K562 (cell line): ENCODE measurements around the gene ARHGAP31. TPM values are rescaled to one million over a fixed set of nuclear protein-coding genes. Genes with fewer than 3 reads are reported as not detected.

Experiments used
- ATAC-seq: fragments of 200-7000 bp; cut with Tn5 transposase; 3 replicates; pipeline ENCODE4 v1.9.1; 2020; ENCODE audit warnings: moderate library complexity
- BruUV-seq: library from RNA; stranded (reverse); fragments of 400-500 nt; replicated peaks from 2 replicates; lab custom pipeline; 2021; lab: Mats Ljungman, UMichigan
- CTCF ChIA-PET: fragments of 300-600 bp; formaldehyde crosslinking; extraction: SDS; loops from one replicate; lab custom pipeline; 2021; ENCODE audit warnings: low intra/inter-chr PET ratio; lab: Yijun Ruan, JAX
- POLR2A ChIA-PET: fragments of 300-600, 350-650 bp; sonication (Branson Sonifier 250); formaldehyde crosslinking; extraction: SDS; loops from one replicate; lab custom pipeline; 2021; ENCODE audit warnings: antibody characterized with exemption, inconsistent platforms; lab: Yijun Ruan, JAX
- DNase-seq, 4 experiments: peaks; one replicate each; pipeline versions ENCODE4 v3.0.0 to v3.0.0-alpha.2; 2011 to 2018; ENCODE audit warnings: low spot score in 3 of 4, mixed read lengths in 3 of 4; ENCODE audit errors: extremely low read depth in 1 of 4
- FAIRE-seq: peaks from 2 replicates; lab custom pipeline; 2011; peaks lifted over from hg19 to GRCh38; lab: Jason Lieb, UNC
- H2AFZ ChIP-seq: 2 replicates; pipeline ENCODE4 v1.6.0; 2011; ENCODE audit warnings: low read depth, low read length, control low read depth, inconsistent platforms
- H3K27ac ChIP-seq: fragments of 200-600 bp; 3 replicates; pipeline ENCODE4 v1.8.0; 2011; ENCODE audit warnings: low read depth, mild to moderate bottlenecking, control low read depth, inconsistent platforms, low read length, moderate library complexity, mixed read lengths; ENCODE audit errors: extremely low read depth
- H3K27me3 ChIP-seq, 2 experiments: fragments of 300-600 bp in 1 of 2; 2 replicates in 1 of 2; 3 replicates in 1 of 2; pipeline versions ENCODE4 v1.6.0 to v1.8.0; 2011; ENCODE audit warnings: inconsistent platforms in 2 of 2, low read length in 2 of 2, mild to moderate bottlenecking in 1 of 2, mixed read lengths in 1 of 2, moderate library complexity in 1 of 2; ENCODE audit not compliant: control insufficient read depth in 2 of 2, insufficient read depth in 2 of 2
- H3K36me3 ChIP-seq: fragments of 300-600 bp; 3 replicates; pipeline ENCODE4 v1.8.0; 2011; ENCODE audit warnings: mild to moderate bottlenecking, low read length, inconsistent platforms; ENCODE audit not compliant: control insufficient read depth, insufficient read depth
- H3K4me1 ChIP-seq, 2 experiments: fragments of 200-600 bp in 1 of 2; replicated peaks in 1 of 2; 2 replicates in 1 of 2; 3 replicates in 1 of 2; pipeline versions ENCODE4 v1.5.1 to v1.8.0; 2011; ENCODE audit warnings: inconsistent platforms in 2 of 2, low read length in 2 of 2, mild to moderate bottlenecking in 1 of 2, mixed read lengths in 1 of 2, moderate library complexity in 1 of 2; ENCODE audit not compliant: control insufficient read depth in 2 of 2, insufficient read depth in 2 of 2
- H3K4me2 ChIP-seq: 2 replicates; pipeline ENCODE4 v1.6.1; 2011; ENCODE audit warnings: low read length, control low read depth, inconsistent platforms, mixed read lengths; ENCODE audit not compliant: insufficient read depth
- H3K4me3 ChIP-seq: fragments of 200-600 bp; sonication (generic), shearing (Covaris generic); 2 replicates; pipeline ENCODE4 v1.5.1; 2016; ENCODE audit warnings: control low read depth, inconsistent platforms
- H3K79me2 ChIP-seq: fragments of 200-600 bp; 3 replicates; pipeline ENCODE4 v1.8.0; 2011; ENCODE audit warnings: low read length, inconsistent platforms; ENCODE audit not compliant: control insufficient read depth, insufficient read depth
- H3K9ac ChIP-seq, 2 experiments: 2 replicates each; pipeline versions ENCODE4 v1.6.0 to v1.6.1; 2011; ENCODE audit warnings: low read depth in 2 of 2, low read length in 2 of 2, control low read depth in 1 of 2, inconsistent platforms in 1 of 2, mild to moderate bottlenecking in 1 of 2, mixed read lengths in 1 of 2; ENCODE audit not compliant: insufficient read depth in 1 of 2
- H3K9me1 ChIP-seq: one replicate; pipeline ENCODE4 v1.6.0; 2011; ENCODE audit warnings: inconsistent platforms, mild to moderate bottlenecking, low read length, moderate library complexity; ENCODE audit not compliant: control insufficient read depth, insufficient read depth
- H3K9me3 ChIP-seq: replicated peaks from 2 replicates; pipeline ENCODE4 v1.5.1; 2011; ENCODE audit warnings: low read depth, low read length, inconsistent platforms; ENCODE audit not compliant: control insufficient read depth, insufficient read depth
- H4K20me1 ChIP-seq: replicated peaks from 2 replicates; pipeline ENCODE4 v1.6.1; 2011; ENCODE audit warnings: low read length, inconsistent platforms, mixed read lengths; ENCODE audit not compliant: control insufficient read depth, insufficient read depth
- C11orf30 ChIP-seq: fragments of 450-650 bp; IDR thresholded peaks from 2 replicates; pipeline ENCODE4 v1.6.1; 2016; ENCODE audit warnings: low read depth, mild to moderate bottlenecking
- GATAD2A ChIP-seq: fragments of 450-650 bp; IDR thresholded peaks from 2 replicates; pipeline ENCODE4 v1.6.1; 2017
- HINFP ChIP-seq: fragments of 450-650 bp; conservative IDR thresholded peaks from 2 replicates; pipeline ENCODE4 v1.6.1; 2016; ENCODE audit warnings: missing genetic modification characterization, low read depth, mild to moderate bottlenecking, control low read depth, missing compliant biosample characterization
- MBD2 ChIP-seq: sonication (generic); IDR thresholded peaks from 2 replicates; pipeline ENCODE4 v1.6.1; 2016; ENCODE audit warnings: low read depth, borderline replicate concordance
- MEIS2 ChIP-seq: fragments of 450-650 bp; IDR thresholded peaks from 2 replicates; pipeline ENCODE4 v1.6.1; 2014; ENCODE audit warnings: mild to moderate bottlenecking; ENCODE audit not compliant: partially characterized antibody
- MIER1 ChIP-seq: fragments of 450-650 bp; IDR thresholded peaks from 2 replicates; pipeline ENCODE4 v1.6.1; 2016; ENCODE audit warnings: antibody characterized with exemption, mild to moderate bottlenecking, low read depth
- MTA1 ChIP-seq: fragments of 450-650 bp; IDR thresholded peaks from 2 replicates; pipeline ENCODE4 v1.6.1; 2017; ENCODE audit warnings: borderline replicate concordance
- MYNN ChIP-seq, 2 experiments: sonication (generic); formaldehyde crosslinking in 1 of 2; IDR thresholded peaks; 2 replicates each; pipeline versions ENCODE4 v1.5.0 to v1.6.1; 2016 to 2020; ENCODE audit warnings: antibody characterized with exemption in 1 of 2, missing genetic modification reagents in 1 of 2
- NFYB ChIP-seq: IDR thresholded peaks from 2 replicates; pipeline ENCODE4 v1.6.1; 2011; ENCODE audit warnings: mild to moderate bottlenecking, moderate library complexity; ENCODE audit not compliant: insufficient read length; ENCODE audit errors: extremely low read depth
- PML ChIP-seq: IDR thresholded peaks from 2 replicates; pipeline ENCODE4 v1.6.1; 2012; ENCODE audit warnings: low read length, inconsistent platforms
- POU5F1 ChIP-seq: fragments of 150-350 bp; IDR thresholded peaks from 2 replicates; pipeline ENCODE4 v1.6.1; 2014; ENCODE audit warnings: borderline replicate concordance, low read length, low read depth, mild to moderate bottlenecking; ENCODE audit not compliant: partially characterized antibody
- RFX5 ChIP-seq: IDR thresholded peaks from 2 replicates; pipeline ENCODE4 v1.6.1; 2011; ENCODE audit warnings: low read depth, mild to moderate bottlenecking, improper control_type of control experiment, low read length
- XRCC4 ChIP-seq: IDR thresholded peaks from one replicate; pipeline ENCODE4 v1.6.1; 2011; ENCODE audit not compliant: insufficient read depth, insufficient read length; ENCODE audit errors: extremely low read depth
- ZNF232 ChIP-seq: sonication (generic); formaldehyde crosslinking; IDR thresholded peaks from 2 replicates; pipeline ENCODE4 v1.8.0; 2022; ENCODE audit warnings: mild to moderate bottlenecking, missing genetic modification reagents
- ZNF316 ChIP-seq: fragments of 450-650 bp; IDR thresholded peaks from 2 replicates; pipeline ENCODE4 v1.6.1; 2016
- ZNF449 ChIP-seq: fragments of 250-450 bp; sonication (Bioruptor Pico); IDR thresholded peaks from 2 replicates; pipeline ENCODE4 v1.8.0; 2022; ENCODE audit warnings: moderate library complexity, mild to moderate bottlenecking, inconsistent platforms
- ZNF77 ChIP-seq: fragments of 250-450 bp; sonication (Bioruptor Pico); IDR thresholded peaks from 2 replicates; pipeline ENCODE4 v1.5.0; 2020
- WGBS: fragments of 100-300 bp; shearing (Covaris generic); methylation state at CpG from one replicate; pipeline ENCODE4 v1.1.6; 2016; ENCODE audit warnings: low coverage, mixed read lengths; ENCODE audit not compliant: insufficient coverage; ENCODE audit errors: missing lambda C conversion rate; 5-methylcytosine and 5-hydroxymethylcytosine counted together
- in situ Hi-C: fragments of 300-500 bp; cut with MboI; formaldehyde crosslinking; loops from 4 replicates; pipeline ENCODE4 v1.15.0; 2018; ENCODE audit warnings: inconsistent platforms, mixed read lengths
- intact Hi-C: fragments of 100-400 bp; cut with micrococcal nuclease; formaldehyde crosslinking; loops from 2 replicates; pipeline ENCODE4 v1.14.2; 2022
- polyA plus RNA-seq, 8 experiments: library from polyadenylated mRNA; depleted of rRNA in 4 of 8; stranded (reverse) in 5 of 8; unstranded in 3 of 8; fragments of >200 nt; fragmentation: Nextera tagmentation in 2 of 8; fragmentation: Illumina TruSeq in 1 of 8; extraction: Ambion mirVana in 2 of 8; extraction: Trizol in 1 of 8; gene quantifications; 2 replicates each; pipeline versions ENCODE4 v1.2.1 to v1.2.3, GENCODE V29; 2011 to 2014; ENCODE audit warnings: inconsistent platforms in 1 of 8, missing spikeins in 1 of 8
- total RNA-seq, 7 experiments: library from RNA; depleted of rRNA in 6 of 7; stranded (reverse); fragments of >200 nt in 6 of 7; fragmentation: Illumina TruSeq in 2 of 7; extraction: Trizol in 2 of 7; gene quantifications; 2 replicates each; pipeline versions ENCODE4 v1.2.1 to v1.2.3, GENCODE V29; 2011 to 2021; ENCODE audit warnings: low replicate concordance in 1 of 7
- TF ChIP-seq, protein P1 (sequence below): fragments of 200-400 bp; formaldehyde crosslinking; IDR thresholded peaks from 2 replicates; pipeline ENCODE4 v1.6.1; 2017; ENCODE audit warnings: mild to moderate bottlenecking, low read depth, low read length, moderate library complexity

The ARHGAP31 gene
- total and polyA plus RNA-seq, 9 of the 15 experiments (the other 6 are each of a cell fraction or from before 2014, with no cell fraction given), result under 0.01 to 0.13 (median 0.06) TPM; not detected in 5

- Histone ChIP-seq H3K4me1 (peaks cover 8 to 18% of the 10 kb centered on the region in 2 experiments; a peak in 3 of 5 replicates), H3K27ac (no peak overlapping the region), H3K9me1 (no peaks in the 10 kb centered on the region), H3K9ac (peak overlapping the region in 1 of 2 experiments; percentile 7; a peak in 1 of 4 replicates), H4K20me1 (no peaks in the 10 kb centered on the region), H3K4me3 (no peak overlapping the region), H3K9me3 (no peaks in the 10 kb centered on the region), H3K4me2 (no peak overlapping the region), H3K36me3 (no peaks in the 10 kb centered on the region), H3K27me3 (no peaks in the 10 kb centered on the region), H3K79me2 (no peaks in the 10 kb centered on the region), H2AFZ (peak overlapping the region; percentile 68)
- intact Hi-C loops (no loop called here), in situ Hi-C loops (no loop called here)
- POLR2A ChIA-PET, result interaction anchor here (0.7 kb wide), 1 partner anchor 183 kb away, joined by 3 read pairs; no protein-coding TSS in a partner anchor
- ATAC-seq, result peak; percentile 57
- CTCF ChIA-PET, result no interaction called here
- FAIRE-seq, result no peak
- peak; percentile 23 to 44 (median 38) for DNase-seq
- WGBS, result 24% methylated on average over 6 of the region's 7 CpGs
- no TSS peak for BruUV-seq
- TF ChIP-seq ZNF316 (peak; percentile 61), ZNF449 (CRISPR knock-in tag) (no peak), HINFP (tag) (no peak), MIER1 (no peak), MBD2 (no peak), MTA1 (no peak), NFYB (peak; percentile 60), MEIS2 (no peak), C11orf30 (peak; percentile 45), ZNF232 (CRISPR knock-in tag) (no peak), POU5F1 (no peak), XRCC4 (no peak), MYNN (IDR thresholded peaks at IDR 0.05) (no peak), MYNN (CRISPR knock-in tag; IDR thresholded peaks at IDR 0.05) (no peak), RFX5 (no peak), GATAD2A (no peak), ZNF77 (CRISPR knock-in tag) (no peak), PML (no peak)
- TF ChIP-seq, protein P1, sequence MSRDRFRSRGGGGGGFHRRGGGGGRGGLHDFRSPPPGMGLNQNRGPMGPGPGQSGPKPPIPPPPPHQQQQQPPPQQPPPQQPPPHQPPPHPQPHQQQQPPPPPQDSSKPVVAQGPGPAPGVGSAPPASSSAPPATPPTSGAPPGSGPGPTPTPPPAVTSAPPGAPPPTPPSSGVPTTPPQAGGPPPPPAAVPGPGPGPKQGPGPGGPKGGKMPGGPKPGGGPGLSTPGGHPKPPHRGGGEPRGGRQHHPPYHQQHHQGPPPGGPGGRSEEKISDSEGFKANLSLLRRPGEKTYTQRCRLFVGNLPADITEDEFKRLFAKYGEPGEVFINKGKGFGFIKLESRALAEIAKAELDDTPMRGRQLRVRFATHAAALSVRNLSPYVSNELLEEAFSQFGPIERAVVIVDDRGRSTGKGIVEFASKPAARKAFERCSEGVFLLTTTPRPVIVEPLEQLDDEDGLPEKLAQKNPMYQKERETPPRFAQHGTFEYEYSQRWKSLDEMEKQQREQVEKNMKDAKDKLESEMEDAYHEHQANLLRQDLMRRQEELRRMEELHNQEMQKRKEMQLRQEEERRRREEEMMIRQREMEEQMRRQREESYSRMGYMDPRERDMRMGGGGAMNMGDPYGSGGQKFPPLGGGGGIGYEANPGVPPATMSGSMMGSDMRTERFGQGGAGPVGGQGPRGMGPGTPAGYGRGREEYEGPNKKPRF, result no peak
Measured at GRCh38 chr3:119413603-119414280, 119.6 kb downstream of the ARHGAP31 start.
